Activated naive CD4-positive, alpha-beta T cell treated with anti-CD3 and anti-CD28 coated beads, Interleukin-2, amount 10 ng/mL, durations not matched to agents 7 days and 5 days (primary cell): ENCODE results near the gene PIK3CB.
A peak's percentile ranks its signal among the peaks of the same experiment; 100 is the strongest.

Experiments used
- CTCF ChIA-PET: fragments of 350-600 bp; sonication (Branson Sonifier 250); formaldehyde crosslinking; loops from one replicate; lab custom pipeline; 2021; ENCODE audit warnings: antibody characterized with exemption; lab: Charles Lee
- DNase-seq: peaks from one replicate; pipeline ENCODE4 v3.0.0-alpha.2; 2020
- H3K27ac Mint-ChIP-seq: one replicate; pipeline ENCODE4 v1.8.0; 2021; ENCODE audit warnings: mild to moderate bottlenecking, moderate library complexity, mixed read lengths
- H3K27me3 Mint-ChIP-seq: one replicate; pipeline ENCODE4 v1.8.0; 2021; ENCODE audit warnings: mild to moderate bottlenecking, mixed read lengths
- H3K36me3 Mint-ChIP-seq: one replicate; pipeline ENCODE4 v1.8.0; 2021; ENCODE audit warnings: mixed read lengths
- H3K4me1 Mint-ChIP-seq: one replicate; pipeline ENCODE4 v1.8.0; 2021; ENCODE audit warnings: mixed read lengths
- H3K4me3 Mint-ChIP-seq: one replicate; pipeline ENCODE4 v1.8.0; 2021; ENCODE audit warnings: mild to moderate bottlenecking, moderate library complexity, mixed read lengths
- H3K9me3 Mint-ChIP-seq: one replicate; pipeline ENCODE4 v1.8.0; 2021; ENCODE audit warnings: mixed read lengths

Gene PIK3CB

DNA sequence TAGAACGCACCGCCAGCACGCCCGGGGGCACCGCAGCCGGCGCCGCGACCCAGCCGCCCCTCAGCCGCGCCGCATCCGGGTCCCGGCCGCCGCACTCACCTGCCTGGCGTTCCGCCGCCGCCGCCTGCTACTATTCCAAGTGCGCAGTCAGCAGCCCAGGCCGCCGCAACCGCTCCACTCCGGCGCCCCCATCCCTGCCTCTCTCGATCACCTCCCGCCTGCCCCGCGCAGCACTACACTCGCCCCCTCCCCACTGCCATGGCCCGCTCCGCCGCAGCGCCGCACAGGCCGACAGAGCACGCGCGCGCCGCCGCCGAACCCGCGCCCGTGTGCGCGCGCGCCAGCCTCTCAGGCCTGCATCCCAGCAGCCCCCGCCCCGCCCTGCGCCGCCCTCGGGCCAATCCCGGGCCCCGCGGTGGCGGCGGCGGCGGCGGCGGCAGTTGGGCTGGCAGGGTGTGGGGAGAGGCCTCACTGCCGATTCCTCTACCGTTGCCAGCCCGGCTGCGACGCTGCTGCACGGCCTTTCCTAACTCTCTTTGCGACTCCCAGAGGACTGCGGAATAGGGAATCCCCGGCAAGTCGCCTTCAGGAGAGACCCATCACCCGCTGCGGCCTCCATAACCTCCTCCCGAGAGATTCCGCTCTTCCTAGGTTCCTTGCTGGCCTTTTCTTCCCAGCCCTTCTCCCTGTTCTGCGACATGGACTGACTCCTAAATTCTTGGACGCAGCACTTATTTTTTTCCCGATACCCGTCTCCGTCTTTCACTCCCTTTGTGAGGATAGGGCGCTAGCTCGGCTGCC is at the start of gene PIK3CB:
PIK3CB (minus strand) TSS at position 333 of the 801 bp plus-strand sequence. CDS start 75,585 bp downstream, outside the sequence.
- peak within 1 kb of the TSS; percentile 87 for H3K27ac Mint-ChIP-seq
- DNase-seq = peak; percentile 88
- no peaks in the 10 kb centered on the region for H3K27me3 Mint-ChIP-seq
- H3K9me3 Mint-ChIP-seq = no peaks in the 10 kb centered on the region
- H3K36me3 Mint-ChIP-seq = peaks cover 13% of the 10 kb centered on the region
- peak within 1 kb of the TSS; percentile 86 for H3K4me3 Mint-ChIP-seq
- CTCF ChIA-PET = interaction anchor here (1.3 to 2.8 kb wide), 2 partner anchors 81 to 101 kb away, joined by 3 to 15 read pairs; no protein-coding TSS in a partner anchor
- H3K4me1 Mint-ChIP-seq = peaks cover 23% of the 10 kb centered on the region

DNA sequence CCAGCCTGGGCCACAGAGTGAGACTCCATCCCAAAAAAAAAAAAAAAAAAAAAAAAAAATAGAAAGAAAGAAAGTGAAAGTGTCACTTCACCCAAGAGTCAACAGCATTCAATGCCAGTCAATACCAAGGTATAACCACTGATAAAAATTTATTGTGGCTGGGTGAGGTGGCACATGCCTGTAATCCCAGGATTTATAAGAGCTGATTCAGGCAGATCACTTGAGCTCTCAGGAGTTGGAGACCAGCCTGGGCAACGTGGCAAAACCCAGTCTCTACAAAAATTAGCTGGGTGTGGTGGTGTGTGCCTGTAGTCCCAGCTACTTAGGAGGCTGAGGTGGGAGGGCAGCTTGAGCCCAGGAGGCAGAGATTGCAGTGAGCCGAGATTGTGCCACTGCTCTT is 46.5 kb upstream of the PIK3CB start:
- H3K4me3 Mint-ChIP-seq = no peak overlapping the region
- H3K4me1 Mint-ChIP-seq = peaks cover 2% of the 10 kb centered on the region
- DNase-seq = no peak
- no peaks in the 10 kb centered on the region for H3K27me3 Mint-ChIP-seq
- no peak overlapping the region for H3K27ac Mint-ChIP-seq
- H3K36me3 Mint-ChIP-seq = no peaks in the 10 kb centered on the region
- H3K9me3 Mint-ChIP-seq = peaks cover 2% of the 10 kb centered on the region
- CTCF ChIA-PET = interaction anchor here (2.1 kb wide), 1 partner anchor 34 kb away, joined by 7 read pairs; no protein-coding TSS in a partner anchor

DNA sequence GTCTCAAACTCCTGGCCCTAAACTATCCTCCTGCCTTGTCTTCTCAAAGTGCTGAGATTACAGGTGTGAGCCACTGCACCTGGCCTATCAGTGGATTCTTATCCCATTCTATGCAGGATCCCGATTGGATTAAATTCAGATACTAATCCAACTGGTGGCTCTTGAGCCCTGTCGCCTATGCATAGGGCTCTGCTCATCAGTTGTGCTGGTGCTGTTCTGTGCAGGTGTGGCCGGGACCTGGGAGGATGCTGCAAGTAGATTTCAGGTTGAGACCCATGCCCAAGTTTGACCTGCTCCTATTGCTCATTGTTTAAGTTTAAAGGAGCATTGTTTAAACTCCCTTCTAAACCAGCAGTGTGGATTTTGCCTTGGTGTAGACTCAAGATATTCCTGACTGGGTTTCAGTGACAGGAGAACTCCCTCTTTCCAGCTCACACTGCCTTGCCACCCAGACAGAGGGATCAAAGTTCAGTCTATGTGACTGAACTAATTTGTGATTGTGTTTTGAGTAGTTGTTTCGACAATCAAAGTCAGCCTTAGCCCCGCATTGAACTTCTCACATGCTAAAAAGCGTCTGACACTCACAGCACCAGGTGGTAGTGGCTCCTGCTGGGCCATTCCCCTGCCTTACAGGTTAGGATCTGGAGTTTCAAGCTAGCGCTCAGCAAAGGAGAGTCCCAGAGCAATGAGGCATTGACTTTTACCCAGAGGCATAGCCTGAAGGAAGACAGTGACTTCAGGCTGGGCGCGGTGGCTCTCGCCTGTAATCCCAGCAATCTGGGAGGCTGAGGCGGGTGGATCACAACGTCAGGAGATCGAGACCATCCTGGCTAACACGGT is 45.0 kb upstream of the PIK3CB start:
- H3K27ac Mint-ChIP-seq = no peak overlapping the region
- peaks cover 9% of the 10 kb centered on the region for H3K9me3 Mint-ChIP-seq
- peaks cover 8% of the 10 kb centered on the region for H3K4me1 Mint-ChIP-seq
- no peaks in the 10 kb centered on the region for H3K27me3 Mint-ChIP-seq
- no peak overlapping the region for H3K4me3 Mint-ChIP-seq
- H3K36me3 Mint-ChIP-seq = peaks cover 1% of the 10 kb centered on the region
- no peak for DNase-seq
- CTCF ChIA-PET = no interaction called here

DNA sequence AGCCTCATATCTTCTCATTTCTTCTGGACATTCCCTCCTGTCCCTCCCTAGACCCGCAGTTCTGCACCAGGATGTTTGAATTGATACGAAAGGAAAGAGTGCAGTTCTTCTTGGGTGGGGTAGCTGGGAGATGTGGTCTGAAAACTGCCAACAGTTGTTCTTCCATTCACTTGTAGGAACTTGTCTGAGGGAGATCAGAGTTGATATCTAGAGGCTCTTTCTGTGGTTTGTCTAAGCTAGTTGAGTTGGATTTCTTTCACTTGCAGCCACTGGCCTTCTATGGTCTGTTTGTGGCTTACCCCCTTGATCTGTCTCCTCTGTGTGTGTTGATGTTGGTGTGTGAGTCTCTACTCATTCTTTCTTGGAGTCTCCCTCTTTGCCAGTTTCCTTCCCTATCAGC is 42.5 kb upstream of the PIK3CB start:
- Mint-ChIP-seq H3K4me1 (peaks cover 8% of the 10 kb centered on the region), H3K27ac (no peak overlapping the region), H3K9me3 (peaks cover 14% of the 10 kb centered on the region), H3K36me3 (peaks cover 1% of the 10 kb centered on the region), H3K4me3 (no peak overlapping the region), H3K27me3 (peaks cover 3% of the 10 kb centered on the region)
- no peak for DNase-seq
- CTCF ChIA-PET = no interaction called here

DNA sequence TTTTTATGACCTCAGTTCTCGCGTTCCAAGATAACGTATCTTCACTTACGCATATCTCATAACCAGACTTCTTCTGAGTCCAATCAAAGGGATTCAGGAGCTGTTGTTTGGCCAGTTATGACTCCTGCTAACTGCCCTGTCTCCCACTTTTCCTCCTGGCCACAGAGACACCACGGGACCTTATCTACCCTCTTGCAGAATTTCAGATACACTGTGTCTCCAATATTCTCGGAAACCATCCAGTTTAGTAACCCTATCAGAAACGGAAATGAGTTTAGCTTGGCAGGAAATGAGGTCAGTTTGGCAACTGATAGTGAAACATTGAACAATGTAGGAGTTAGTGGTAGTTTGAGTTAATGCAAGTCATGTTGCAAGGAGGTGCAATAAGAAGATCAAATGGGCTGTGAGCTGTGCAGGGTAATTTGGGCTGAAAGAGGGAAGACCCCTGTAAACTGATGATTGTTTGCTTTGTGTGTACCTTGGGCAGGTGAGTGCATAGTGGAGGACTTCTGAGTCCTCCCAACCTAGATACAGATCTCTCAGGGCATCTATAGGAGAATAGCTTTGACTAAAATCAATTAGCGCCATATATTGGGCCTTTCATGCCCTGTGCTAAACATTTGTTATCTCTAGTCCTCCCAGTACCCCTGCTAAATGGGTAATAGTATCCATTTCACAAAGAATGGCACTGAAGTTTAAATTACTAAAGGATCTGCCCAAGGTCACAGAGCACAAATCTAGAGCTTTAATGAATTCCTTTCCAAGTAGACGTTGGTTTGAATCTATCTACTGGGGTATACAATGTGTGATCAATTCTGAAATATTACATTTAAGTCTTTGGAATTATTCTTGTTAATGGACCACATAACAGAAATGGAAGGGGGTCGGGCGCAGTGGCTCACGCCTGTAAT is 41.3 kb upstream of the PIK3CB start:
- Mint-ChIP-seq H3K9me3 (peaks cover 14% of the 10 kb centered on the region), H3K27ac (no peak overlapping the region), H3K27me3 (peaks cover 3% of the 10 kb centered on the region), H3K4me3 (no peak overlapping the region), H3K4me1 (peaks cover 6% of the 10 kb centered on the region), H3K36me3 (peaks cover 1% of the 10 kb centered on the region)
- DNase-seq = no peak
- CTCF ChIA-PET = no interaction called here

DNA sequence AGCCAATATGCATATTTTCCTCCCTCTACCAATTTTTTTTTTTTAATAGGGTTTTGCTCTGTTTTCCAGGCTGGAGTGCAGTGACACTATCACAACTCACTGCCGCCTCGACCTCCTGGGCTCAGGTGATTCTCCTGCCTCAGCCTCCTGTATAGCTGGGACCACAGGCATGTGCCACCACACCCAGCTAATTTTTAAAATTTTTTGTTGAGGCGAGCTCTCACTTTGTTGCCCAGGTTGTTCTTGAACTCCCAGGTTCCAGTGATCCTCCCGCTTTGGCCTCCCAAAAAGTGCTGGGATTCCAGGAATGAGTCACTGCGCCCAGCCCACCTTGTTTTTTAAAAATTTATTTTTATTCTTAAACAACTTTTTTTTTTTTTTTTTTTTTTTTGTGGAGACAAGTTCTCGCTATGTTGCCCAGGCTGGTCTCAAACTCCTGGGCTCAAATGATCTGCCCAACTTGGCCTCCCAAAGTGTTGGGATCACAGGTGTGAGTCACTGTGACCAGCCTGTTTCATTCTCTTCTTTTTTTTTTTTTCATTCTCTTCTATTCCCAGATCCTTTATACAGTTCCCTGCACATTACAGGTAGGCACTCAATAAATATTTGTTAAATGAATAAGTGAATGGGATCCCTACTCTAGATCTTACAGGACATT is 40.5 kb upstream of the PIK3CB start:
- no peak for DNase-seq
- CTCF ChIA-PET = interaction anchor here (0.9 kb wide), 1 partner anchor 47 kb away, joined by 3 read pairs; no protein-coding TSS in a partner anchor
- H3K36me3 Mint-ChIP-seq = peaks cover 1% of the 10 kb centered on the region
- H3K27ac Mint-ChIP-seq = no peak overlapping the region
- peaks cover 3% of the 10 kb centered on the region for H3K27me3 Mint-ChIP-seq
- H3K4me1 Mint-ChIP-seq = peaks cover 6% of the 10 kb centered on the region
- H3K4me3 Mint-ChIP-seq = no peak overlapping the region
- peaks cover 14% of the 10 kb centered on the region for H3K9me3 Mint-ChIP-seq

DNA sequence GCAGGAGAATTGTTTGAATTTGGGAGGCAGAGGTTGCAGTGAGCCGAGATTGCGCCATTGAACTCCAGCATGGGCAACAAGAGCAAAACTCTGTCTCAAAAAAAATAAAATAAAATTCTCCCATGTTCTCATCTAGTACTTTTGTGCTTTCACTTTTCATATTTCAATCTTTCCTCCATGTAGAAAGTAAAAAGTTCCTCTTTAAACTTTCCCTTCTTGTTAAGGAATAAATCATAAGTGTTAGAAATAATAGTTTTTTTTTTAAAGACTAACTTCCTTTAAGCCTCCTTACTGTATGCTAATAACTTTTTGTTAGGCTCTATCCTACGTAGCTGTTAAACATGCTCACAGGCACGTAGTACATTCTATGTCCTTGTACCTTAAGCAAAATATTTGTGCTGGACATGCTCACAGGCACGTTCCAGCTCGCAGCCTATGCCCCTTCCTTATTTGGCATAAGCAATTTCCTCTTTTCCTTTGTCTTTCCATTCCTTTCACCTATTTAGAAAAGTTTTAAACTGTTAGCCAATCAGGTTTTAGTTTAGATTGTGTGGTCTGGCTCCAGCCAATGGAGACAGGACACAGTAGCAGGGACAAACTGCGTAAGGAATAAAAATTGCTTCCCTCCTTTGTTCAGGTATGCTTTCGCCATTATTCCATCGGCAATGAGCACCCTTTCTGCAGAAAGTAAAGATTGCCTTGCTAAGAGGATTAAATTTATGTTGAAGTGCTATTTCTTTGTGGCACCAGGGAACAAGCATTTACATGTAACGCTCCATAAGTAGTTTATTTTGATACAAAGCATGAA is 38.9 kb upstream of the PIK3CB start:
- Mint-ChIP-seq H3K4me1 (peaks cover 6% of the 10 kb centered on the region), H3K27me3 (peaks cover 3% of the 10 kb centered on the region), H3K36me3 (peaks cover 1% of the 10 kb centered on the region), H3K9me3 (peaks cover 14% of the 10 kb centered on the region), H3K27ac (no peak overlapping the region), H3K4me3 (no peak overlapping the region)
- CTCF ChIA-PET = no interaction called here
- no peak for DNase-seq

DNA sequence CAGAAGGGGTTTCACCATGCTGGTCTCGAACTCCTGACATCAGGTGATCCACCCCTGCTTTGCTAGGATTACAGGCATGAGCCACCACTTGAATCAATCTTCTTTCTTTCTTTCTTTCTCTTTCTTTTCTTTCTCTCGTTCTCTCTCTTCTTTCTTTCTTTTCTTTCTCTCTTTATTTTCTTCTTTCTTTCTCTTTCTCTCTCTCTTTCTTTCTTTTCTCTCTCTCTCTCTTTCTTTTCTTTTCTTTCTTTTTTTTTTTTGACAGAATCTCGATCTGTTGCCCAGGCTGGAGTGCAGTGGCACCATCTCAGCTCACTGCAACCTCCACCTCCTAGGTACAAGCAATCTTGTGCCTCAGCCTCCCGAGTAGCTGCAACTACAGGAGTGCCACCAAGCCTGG is 37.9 kb upstream of the PIK3CB start:
- peaks cover 6% of the 10 kb centered on the region for H3K4me1 Mint-ChIP-seq
- CTCF ChIA-PET = no interaction called here
- no peak overlapping the region for H3K4me3 Mint-ChIP-seq
- peaks cover 3% of the 10 kb centered on the region for H3K27me3 Mint-ChIP-seq
- H3K36me3 Mint-ChIP-seq = peaks cover 1% of the 10 kb centered on the region
- peaks cover 14% of the 10 kb centered on the region for H3K9me3 Mint-ChIP-seq
- H3K27ac Mint-ChIP-seq = no peak overlapping the region
- no peak for DNase-seq

DNA sequence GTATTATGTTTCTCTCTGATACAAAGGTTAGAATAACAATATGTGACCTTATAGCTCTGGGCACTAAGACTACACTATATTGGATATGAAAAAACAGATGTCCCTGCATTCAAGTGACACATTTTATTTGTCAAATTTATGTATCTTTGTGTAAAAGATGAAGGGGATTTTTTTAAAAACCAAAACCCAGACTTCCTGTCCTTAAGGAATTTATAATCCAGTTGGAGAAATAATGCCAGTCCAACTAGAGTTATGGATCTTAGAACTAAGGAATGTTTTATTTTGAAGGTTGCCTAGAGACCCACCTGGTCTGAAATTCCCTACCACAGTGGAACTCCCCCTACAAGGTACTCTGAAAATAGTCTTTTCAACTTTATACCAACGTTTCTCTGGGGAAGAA is 33.3 kb upstream of the PIK3CB start:
- H3K4me3 Mint-ChIP-seq = no peak overlapping the region
- no peak overlapping the region for H3K27ac Mint-ChIP-seq
- no peaks in the 10 kb centered on the region for H3K9me3 Mint-ChIP-seq
- no peak for DNase-seq
- H3K27me3 Mint-ChIP-seq = peaks cover 3% of the 10 kb centered on the region
- CTCF ChIA-PET = no interaction called here
- H3K36me3 Mint-ChIP-seq = no peaks in the 10 kb centered on the region
- H3K4me1 Mint-ChIP-seq = peaks cover 2% of the 10 kb centered on the region

DNA sequence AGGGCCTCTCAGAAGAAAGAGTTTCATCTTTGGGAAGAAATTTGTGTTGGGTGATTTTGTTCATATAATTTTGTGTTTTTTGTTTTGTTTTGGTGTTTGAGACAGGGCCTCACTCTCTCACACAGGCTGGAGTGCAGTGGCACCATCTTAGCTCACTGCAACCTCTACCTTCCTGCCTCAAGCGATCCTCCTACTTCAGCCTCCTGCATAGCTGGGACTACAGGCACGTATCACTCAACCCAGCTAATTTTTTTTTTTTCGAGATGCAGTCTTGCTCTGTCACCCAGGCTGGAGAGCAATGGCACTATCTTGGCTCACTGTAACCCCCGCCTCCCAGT is 29.0 kb upstream of the PIK3CB start:
- H3K27ac Mint-ChIP-seq = no peak overlapping the region
- CTCF ChIA-PET = no interaction called here
- H3K4me3 Mint-ChIP-seq = no peak overlapping the region
- H3K4me1 Mint-ChIP-seq = peaks cover 2% of the 10 kb centered on the region
- H3K36me3 Mint-ChIP-seq = no peaks in the 10 kb centered on the region
- no peaks in the 10 kb centered on the region for H3K9me3 Mint-ChIP-seq
- DNase-seq = no peak
- H3K27me3 Mint-ChIP-seq = peaks cover 14% of the 10 kb centered on the region

DNA sequence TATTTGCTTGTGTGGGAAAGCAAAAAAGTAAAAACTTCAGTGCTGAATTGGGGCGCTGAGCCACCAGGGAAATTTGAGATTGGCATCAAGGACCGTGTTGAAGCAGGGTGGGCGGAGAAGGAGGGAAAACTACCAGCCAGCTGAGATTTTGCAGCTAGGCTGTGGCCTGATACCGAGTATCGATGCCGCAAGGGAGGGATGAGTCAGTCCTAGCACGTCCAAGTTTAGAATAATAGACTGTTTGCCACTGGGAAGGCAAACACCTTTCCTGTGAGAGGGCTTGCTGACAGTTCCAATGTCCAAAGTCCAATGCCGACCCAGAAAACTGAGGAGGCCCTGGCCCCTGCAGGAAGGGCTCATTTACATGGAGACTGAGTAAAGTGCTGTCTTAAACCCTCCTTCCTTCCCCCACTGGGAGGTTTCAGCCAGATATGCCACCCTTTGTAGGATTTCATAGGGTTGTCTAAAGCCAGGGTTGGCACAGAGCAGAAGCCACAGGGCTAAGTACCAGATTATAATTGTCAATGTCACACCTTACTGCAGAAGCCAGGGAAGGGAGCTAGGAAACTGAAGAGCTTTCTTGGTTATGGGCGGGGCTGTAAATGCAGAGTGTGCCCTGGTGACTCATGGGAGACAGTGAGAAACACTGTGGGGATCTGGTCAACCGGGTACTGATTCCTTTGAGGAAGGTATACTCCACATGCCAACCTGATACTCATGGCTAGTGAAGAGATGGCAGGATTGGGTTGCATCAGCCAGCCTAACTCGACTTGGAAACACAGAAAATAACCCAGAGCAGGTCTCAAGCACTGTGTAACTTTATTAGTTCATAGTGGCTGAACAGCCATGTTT is 28.4 kb upstream of the PIK3CB start:
- Mint-ChIP-seq H3K9me3 (no peaks in the 10 kb centered on the region), H3K27me3 (peaks cover 14% of the 10 kb centered on the region), H3K36me3 (no peaks in the 10 kb centered on the region), H3K27ac (no peak overlapping the region), H3K4me1 (peaks cover 2% of the 10 kb centered on the region), H3K4me3 (no peak overlapping the region)
- DNase-seq = no peak
- CTCF ChIA-PET = no interaction called here

DNA sequence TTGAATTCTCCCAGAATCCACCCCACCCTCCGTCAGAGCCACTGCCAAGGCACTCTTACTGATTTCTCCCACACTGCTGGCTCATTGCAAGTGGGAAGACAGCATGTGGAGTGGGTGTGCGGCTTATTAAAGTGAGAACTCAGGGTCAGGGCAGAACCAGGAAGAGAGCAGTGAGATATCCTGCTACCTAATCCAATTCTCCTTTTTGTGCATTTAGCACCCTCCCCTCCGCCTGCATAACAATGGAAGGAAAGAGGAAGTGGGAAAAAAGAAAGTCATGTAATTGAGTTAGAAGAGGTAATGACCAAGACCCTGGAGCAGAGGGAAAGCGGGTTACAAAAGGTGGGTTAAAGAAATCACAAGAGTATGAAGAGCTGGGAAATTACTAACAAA is 27.8 kb upstream of the PIK3CB start:
- H3K36me3 Mint-ChIP-seq = no peaks in the 10 kb centered on the region
- H3K27ac Mint-ChIP-seq = no peak overlapping the region
- H3K4me3 Mint-ChIP-seq = no peak overlapping the region
- DNase-seq = no peak
- H3K4me1 Mint-ChIP-seq = peaks cover 2% of the 10 kb centered on the region
- no peaks in the 10 kb centered on the region for H3K9me3 Mint-ChIP-seq
- CTCF ChIA-PET = no interaction called here
- peaks cover 14% of the 10 kb centered on the region for H3K27me3 Mint-ChIP-seq
